Vagina (tissue), 2 donors: ENCODE measurements around the gene SCN11A.

ENCODE experiments used
- POLR2A ChIP-seq, 2 donors: fragments of 450-650 bp; IDR thresholded peaks; one replicate each; pipeline ENCODE4 v1.6.1; 2017; ENCODE audit warnings: antibody characterized with exemption in 2 of 2, mild to moderate bottlenecking in 2 of 2, moderate library complexity in 2 of 2
- POLR2AphosphoS5 ChIP-seq, 2 donors: sonication (generic); formaldehyde crosslinking; IDR thresholded peaks; one replicate each; pipeline ENCODE4 v1.9.0; 2017; ENCODE audit warnings: antibody characterized with exemption in 2 of 2, mild to moderate bottlenecking in 2 of 2, low read depth in 1 of 2; ENCODE audit not compliant: insufficient read depth in 1 of 2
- TF ChIP-seq, protein P1 (sequence below), 3 experiments: fragments of 450-650 bp in 2 of 3; fragments of 200-600 bp in 1 of 3; sonication (generic) in 1 of 3; IDR thresholded peaks; one replicate each; pipeline ENCODE4 v1.5.1; 2017 to 2019; ENCODE audit warnings: antibody characterized with exemption in 3 of 3, mild to moderate bottlenecking in 2 of 3, moderate library complexity in 2 of 3

DNA sequence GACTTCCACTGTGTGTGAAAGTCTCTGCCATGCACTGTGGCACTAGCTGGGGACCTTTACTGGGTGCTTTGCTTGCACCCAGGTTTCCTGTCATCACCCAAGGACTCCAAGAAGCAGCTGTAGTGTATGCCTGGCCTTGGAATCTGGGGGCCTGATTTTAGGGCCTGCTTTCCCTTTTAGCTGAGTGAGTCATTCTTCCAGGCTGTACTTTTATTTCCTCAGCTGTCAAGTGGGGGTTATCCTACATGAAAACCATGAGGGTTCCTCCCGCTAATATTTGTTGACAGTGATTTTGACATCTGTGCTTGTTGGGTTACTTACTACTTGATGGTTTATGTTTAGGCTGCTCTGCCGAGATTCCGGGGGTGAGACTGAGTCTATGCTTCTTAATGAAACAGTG lies 37.1 kb upstream of the SCN11A start:
- TF ChIP-seq, protein P1, sequence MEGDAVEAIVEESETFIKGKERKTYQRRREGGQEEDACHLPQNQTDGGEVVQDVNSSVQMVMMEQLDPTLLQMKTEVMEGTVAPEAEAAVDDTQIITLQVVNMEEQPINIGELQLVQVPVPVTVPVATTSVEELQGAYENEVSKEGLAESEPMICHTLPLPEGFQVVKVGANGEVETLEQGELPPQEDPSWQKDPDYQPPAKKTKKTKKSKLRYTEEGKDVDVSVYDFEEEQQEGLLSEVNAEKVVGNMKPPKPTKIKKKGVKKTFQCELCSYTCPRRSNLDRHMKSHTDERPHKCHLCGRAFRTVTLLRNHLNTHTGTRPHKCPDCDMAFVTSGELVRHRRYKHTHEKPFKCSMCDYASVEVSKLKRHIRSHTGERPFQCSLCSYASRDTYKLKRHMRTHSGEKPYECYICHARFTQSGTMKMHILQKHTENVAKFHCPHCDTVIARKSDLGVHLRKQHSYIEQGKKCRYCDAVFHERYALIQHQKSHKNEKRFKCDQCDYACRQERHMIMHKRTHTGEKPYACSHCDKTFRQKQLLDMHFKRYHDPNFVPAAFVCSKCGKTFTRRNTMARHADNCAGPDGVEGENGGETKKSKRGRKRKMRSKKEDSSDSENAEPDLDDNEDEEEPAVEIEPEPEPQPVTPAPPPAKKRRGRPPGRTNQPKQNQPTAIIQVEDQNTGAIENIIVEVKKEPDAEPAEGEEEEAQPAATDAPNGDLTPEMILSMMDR (IDR thresholded peaks at IDR 0.05), result no peak
- TF ChIP-seq POLR2AphosphoS5 (IDR thresholded peaks at IDR 0.05; ENCODE audit: insufficient read depth in 1 of 2, low read depth in 1 of 2), result no peak
- no peak for TF ChIP-seq POLR2A (IDR thresholded peaks at IDR 0.05)
